ENCODE data around the gene CCNJ.

- no peak for TF ChIP-seq EZH2 (IDR thresholded peaks at IDR 0.05)
- TF ChIP-seq POLR2AphosphoS5 (IDR thresholded peaks at IDR 0.05; ENCODE audit: borderline replicate concordance, low read depth, low read length) = no peak
Observed at GRCh38 chr10:96097865-96098264, 54.5 kb downstream of the CCNJ start.
